Measurements from ENCODE around the gene C3.
"Not testable (repeated sequence)": the region's sequence is repeated elsewhere in the genome, so short reads cannot be mapped to it uniquely, and the experiment has no call there.

The C3 gene

DNA sequence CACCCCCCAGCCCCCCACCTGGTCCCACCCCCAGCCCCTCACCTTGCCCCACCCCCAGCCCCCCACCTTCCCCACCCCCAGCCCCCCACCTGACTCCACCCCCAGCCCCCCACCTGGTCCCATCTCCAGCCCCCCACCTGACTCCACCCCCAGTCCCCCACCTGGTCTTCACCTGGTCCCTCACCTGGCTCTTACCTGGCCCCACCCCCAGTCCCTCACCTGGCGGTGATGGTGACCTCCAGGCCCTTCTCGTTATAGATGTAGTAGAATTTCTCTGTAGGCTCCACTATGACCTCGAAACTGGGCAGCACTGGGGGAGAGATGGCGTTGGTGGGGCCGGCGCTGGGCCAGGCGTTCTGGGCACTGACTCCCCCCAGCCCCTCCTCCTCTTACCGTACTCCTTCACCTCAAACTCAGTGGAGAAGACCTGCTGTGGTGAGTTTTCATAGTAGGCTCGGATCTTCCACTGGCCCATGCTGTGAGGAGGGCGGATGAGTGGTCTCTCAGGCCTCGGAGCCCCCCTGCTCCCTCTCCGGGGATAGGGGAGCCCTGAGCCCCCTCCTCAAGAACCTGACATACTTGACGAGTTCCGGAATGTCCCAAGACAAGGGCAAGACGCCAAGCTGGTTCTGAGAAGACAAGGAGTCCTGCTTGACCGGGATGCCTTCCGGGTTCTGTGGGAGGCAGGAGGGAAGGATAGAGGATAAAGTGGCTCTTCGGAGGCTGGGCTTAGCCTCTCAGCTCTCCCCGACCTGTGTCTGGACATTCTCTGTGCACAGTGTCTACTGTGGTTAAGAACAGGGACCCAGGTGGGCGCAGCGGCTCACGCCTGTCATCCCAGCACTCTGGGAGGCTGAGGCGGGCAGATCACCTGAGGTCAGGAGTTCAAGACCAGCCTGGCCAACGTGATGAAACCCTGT, 6.4 kb downstream of the C3 start:
- no peak for DNase-seq (ENCODE audit: low read depth, low spot score)

DNA sequence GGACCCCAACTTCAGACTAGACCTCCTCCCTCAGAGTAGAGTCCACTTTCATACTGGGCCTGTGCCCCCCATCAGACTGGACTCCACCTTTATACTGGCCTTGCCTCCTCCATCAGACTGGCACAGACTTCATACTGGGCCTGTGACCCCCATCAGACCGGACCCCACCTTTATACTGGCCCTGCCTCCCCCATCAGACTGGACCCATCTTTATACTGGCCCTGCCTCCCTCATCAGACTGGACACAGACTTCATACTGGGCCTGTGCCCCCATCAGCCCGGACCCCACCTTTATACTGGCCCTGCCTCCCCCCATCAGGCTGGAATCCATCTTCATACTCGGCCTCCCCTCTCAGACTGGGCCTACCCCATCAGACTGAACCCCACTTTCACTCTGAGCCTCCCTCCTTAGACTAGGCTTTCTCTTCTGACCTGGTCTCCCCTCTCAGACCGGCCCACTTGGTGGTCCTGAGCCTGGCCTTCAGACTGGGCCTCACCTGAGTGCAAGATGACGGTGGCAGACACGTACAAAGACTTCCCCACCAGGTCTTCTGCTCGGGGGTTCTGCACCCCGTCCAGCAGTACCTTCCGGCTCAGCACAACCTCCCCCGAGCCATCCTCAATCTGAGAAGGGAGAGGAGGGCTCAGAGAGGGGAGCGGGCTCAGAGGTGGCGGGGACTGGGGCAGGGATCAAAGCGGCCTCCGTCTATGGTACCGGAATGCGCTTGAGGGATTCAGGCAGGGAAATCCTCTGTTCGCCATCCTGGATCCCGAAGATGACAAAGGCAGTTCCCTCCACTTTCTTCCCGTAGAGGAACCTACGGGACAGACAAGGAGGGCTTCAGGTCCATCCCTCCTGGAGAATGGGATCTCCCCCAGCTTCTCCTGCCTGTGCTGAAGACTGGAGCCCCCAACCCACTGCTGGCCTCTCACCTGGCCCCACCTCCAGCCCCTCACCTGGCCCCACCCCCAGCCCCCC, 7.5 kb downstream of the C3 start:
- no peak for DNase-seq (ENCODE audit: low read depth, low spot score)

DNA sequence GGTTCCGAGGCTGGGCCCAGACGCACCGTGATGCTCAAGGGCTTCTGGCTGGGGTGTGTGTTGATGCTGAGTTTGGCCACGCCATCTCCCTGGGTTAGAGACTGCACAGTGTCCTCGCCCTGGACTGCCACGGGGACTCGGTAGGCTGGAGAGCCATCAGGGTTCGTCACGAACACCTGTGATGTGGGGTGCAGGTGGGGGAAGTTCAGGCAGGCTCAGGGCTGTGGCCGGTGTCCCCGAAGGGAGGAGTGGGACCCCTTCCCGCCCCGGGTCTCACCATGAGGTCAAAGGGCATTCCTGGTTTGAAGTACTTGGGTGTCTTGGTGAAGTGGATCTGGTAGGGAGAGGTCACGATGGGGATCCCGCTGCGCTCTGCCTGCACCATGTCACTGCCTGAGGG, 8.2 kb downstream of the C3 start:
- no peak for DNase-seq (ENCODE audit: low read depth, low spot score)

DNA sequence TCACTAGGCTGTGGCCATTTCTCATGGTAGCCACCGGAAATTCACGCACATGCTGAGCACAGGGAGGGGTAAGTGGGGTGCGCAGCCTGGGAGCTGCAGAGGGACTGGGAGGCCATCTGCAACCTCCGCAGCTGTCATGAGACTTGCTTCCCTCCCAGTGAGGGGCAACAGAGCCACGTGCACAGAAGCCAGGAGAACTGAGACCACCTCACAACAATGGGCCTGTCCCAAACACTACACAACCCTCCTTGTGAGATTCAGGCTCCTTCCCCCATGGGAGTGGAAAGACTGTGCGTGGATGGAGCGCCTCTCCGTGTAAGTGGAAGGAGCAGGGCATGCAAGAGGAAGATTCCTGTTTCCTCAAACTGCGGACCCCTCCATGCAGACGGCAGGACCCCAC, 8.8 kb downstream of the C3 start:
- DNase-seq (ENCODE audit: low read depth, low spot score), result no peak

DNA sequence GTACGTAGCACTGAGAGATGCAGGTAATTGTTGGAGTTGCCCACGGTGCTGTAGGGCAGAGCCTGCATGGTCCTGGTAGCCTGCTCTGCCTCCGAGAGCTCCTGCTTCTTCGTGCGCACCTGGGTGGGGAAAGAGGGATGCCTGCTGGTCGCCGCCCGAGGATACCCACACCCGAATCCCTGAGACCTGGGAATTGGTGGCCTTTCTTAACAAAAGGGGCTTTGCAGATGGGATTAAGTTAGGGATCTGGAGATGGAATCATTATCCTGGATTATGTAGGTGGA, 9.4 kb downstream of the C3 start:
- DNase-seq (ENCODE audit: low read depth, low spot score), result no peak

DNA sequence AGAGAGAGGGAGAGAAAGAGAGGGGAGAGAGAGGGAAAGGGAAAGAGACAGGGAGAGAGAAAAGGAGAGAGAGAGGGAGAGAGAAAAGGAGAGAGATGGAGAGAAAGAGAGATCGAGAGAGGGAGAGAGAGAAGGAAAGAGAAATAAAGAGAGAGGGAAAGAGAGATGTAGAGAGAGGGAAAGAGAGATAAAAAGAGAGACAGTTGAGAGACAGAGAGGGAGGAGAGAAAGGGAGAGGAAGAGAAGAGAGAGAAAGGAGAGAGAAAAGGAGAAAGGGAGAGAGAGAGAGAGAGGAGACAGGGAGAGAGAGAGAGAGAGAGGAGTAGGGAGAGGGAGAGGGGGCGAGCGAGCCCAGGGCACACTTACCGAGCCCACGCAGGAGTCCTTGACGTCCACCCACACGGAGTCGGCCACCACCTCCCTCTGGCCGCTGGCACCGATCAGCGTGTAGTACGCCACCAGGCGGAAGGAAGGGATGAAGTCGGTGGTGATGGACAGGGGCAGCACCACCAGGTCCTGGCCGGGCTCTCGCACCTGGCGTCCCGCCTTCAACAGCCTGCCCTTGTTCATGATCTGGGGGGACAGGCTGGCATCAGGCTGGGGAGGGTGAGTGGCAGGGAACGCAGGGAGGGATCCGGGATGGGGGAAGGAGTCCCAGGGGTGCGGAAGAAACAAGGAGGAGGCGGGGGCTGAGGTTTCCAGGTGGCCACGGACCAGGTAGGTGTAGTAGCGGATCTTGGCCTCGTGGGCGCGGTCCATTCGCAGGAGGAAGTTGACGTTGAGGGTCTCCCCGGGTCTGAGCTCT, 10.0 kb downstream of the C3 start:
- no peak for DNase-seq (ENCODE audit: low read depth, low spot score)

DNA sequence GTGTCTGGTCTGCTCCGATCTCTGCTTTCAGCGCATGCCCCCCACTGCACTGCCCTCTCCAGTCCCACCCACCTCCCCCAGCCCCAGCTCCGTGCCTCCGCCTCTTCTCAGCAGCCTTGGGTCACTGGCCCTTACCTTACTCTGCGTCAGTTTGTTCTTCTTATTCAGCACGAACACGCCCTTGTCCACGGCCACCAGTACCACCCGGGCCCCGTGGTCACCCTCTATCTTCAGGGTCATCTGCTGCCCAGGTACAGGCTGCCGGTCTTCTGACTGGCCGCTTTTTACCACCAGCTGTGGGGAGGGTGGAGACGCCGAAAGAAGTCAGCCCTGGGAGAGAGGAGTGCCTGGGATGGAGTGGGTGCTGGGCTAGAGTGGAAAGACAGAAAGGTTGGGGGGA, 10.9 kb downstream of the C3 start:
- no peak for DNase-seq (ENCODE audit: low read depth, low spot score)

DNA sequence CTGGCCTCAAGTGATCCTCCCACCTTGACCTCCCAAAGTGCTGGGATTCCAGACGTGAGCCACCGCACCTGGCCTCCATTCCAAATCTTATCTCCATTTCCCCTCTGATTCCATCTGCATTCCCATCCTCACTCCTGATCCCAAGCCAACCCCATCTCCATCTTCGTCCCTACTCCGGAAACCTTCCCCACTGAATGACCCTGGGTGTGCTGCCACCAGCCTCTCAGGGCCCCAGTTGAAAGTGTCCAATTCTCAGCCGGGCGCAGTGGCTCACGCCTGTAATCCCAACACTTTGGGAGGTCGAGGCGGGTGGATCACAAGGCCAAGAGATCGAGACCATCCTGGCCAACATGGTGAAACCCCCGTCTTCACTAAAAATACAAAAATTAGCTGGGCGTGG, 11.5 kb downstream of the C3 start:
- DNase-seq (ENCODE audit: low read depth, low spot score), result not testable (repeated sequence)

DNA sequence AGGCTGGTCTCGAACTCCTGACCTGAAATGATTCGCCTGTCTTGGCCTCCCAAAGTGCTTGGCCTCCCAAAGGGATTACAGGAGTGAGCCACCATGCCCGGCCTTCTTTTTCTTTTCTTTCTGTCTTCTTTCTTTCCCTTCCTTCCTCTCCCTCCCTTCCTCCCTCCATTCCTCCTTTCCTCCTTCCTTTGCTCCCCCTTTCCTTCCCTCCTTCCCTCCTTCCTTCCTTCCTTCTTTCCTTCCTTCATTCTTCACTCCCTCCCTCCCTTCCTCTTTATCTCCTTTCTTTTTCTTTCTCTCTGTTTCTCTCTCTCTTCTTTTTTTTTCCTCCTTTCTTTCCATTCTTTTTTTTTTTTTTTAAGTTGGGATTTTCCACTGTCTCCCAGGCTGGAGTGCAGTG, 12.1 kb downstream of the C3 start:
- DNase-seq (ENCODE audit: low read depth, low spot score), result no peak

DNA sequence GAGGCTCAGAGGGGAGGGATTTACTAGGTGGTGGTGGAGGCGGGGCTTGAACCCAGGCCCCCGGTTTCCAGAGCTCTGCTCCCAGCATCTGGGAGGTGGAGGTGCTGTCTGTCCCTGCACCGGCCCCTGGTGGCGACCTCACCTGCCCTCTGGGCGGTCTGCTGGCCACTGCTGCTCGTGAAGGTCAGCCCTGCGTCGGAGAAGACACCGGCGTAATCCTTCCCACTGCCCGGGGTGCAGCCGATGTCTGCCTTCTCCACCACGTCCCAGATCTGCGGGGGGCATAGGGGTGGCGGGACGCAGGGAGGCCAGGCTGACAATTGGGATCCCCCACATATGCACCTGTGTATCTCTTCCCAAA, 12.8 kb downstream of the C3 start:
- no peak for DNase-seq (ENCODE audit: low read depth, low spot score)

DNA sequence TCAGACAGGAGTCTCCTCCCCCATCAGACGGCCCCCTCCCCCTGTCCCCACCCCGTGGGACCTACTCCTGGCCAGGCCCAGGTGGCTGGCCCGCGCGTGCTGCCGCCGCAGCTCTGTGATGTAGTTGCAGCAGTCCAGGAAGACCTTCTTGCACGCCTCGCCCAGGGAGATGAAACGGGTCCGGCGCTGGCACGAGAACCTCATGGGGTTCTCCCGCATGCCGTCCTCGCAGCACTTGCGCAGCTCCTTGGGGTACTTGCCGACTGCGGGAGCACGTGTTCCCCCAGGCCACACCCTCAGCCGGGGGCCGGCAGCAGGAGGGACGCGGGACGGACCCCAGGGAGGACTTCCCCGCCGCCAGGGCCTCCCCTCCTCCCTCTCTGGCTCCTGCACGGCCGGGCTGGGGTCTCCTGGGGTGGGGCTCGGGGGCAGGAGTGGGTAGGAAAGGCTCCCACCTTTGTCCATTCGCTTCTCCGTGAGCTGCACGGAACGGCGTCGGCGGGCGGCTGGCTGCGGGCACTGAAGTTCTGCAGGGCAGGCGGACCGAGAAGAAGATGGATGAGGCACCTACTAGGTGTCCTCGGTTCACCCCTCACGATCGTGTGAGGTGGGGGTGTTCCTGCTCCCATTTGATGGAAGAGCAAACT, 13.3 kb downstream of the C3 start:
- no peak for DNase-seq (ENCODE audit: low read depth, low spot score)

DNA sequence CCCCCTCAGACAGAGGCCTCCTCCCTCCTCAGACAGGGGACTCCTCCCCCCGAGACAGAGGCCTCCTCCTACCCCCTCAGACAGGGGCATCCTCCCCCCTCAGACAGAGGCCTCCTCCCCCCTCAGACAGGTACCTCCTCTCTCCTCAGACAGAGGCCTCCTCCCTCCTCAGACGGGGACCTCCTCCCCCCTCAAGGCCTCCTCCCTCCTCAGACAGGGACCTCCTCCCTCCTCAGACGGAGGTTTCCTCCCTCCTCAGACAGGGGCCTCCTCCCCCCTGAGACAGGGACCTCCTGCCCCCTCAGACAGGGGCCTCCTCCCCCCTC, 13.9 kb downstream of the C3 start:
- DNase-seq (ENCODE audit: low read depth, low spot score), result no peak

DNA sequence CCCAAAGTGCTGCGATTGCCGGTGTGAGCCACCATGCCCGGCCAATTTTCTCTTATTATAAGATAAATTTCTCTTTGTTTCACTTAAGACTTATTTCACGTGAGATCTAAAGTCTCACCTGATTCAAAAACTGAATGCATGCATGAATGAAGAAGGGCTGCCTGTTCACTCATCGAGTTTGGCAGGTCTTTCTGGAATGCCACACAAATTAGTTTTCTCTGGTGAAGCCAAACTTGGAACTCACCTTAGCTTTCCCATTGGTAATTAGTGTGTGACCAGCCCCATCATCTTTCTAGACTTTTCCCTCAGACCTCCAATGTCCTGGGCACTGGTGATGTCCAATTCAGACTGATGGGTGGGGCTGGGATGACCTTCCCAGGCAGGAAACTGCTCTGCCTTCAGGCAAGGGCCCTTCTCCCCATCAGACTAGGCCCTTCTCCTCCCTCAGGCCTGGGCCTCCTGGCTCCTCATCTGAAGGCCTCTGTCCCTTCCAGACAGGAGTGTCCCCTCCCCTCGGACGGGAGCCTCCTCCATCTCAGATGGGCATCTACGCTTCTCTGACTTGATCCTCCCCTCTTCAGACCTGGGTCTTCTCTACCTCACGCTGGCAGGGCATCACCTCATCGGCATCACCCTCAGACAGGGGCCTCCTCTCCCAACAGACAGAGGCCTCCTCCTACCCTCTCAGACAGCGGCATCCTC, 14.4 kb downstream of the C3 start:
- DNase-seq (ENCODE audit: low read depth, low spot score), result no peak

DNA sequence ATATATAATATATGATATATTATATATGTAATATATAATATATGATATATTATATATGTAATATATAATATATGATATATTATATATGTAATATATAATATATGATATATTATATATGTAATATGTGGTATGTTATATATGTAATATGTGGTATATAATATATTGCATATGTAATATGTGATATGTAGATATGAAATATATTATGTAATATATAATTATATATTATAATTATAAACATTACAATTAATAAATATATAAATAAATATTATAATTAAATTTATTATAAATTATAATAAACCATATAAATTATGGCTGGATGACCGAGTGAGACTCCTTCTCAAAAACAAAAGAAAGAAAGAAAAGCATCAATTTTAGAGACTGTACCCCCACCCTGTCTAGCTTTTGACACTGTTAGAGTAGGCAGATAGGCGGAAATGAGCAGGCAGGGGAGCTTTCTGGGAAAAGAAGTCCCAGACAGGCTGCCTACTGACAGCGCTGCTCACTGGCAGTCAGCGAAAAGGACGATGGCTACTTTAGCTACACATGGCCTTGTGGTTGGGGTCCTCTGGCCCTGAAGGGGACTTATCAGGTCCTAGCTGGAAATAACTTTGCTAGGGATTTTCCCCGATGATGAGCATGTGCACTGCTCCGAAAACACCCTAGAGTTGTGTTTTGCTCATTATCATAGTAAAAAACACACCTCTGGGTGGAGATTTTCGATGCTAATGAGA, 19.7 kb downstream of the C3 start:
- no peak for DNase-seq (ENCODE audit: low read depth, low spot score)

DNA sequence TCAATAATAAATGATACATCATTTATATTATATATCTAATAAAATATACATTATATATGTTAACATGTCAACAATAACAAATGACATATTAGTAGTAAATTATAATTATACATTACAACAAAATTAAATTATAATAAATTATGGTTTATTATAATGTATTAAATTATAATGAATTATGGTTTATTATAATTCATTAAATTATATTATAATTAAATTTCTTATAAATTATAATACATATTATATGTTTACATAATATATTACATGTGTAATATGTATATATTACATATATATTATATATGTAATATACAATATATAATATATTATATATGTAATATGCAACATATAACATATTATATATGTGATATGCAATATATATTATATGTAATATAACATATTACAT, 20.5 kb downstream of the C3 start:
- no peak for DNase-seq (ENCODE audit: low read depth, low spot score)

DNA sequence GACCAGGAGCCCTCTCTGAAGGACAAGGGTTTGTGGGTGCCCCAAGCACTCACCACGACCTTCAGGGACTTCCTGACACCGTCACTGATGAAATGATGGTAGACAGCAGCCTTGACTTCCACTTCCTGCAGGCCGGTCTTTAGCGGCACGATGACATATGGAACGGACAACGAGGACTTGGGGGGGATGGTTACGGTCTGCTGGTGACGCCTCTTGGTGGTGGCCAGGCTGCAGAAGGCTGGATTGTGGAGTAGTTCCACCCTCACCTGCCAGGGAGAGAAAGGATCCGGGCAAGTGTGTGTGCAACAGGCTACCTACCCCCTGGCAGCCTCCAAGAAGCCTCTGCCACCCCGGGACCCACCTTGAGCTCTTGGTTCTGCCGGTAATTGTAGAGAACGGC, 23.2 kb downstream of the C3 start:
- no peak for DNase-seq (ENCODE audit: low read depth, low spot score)

DNA sequence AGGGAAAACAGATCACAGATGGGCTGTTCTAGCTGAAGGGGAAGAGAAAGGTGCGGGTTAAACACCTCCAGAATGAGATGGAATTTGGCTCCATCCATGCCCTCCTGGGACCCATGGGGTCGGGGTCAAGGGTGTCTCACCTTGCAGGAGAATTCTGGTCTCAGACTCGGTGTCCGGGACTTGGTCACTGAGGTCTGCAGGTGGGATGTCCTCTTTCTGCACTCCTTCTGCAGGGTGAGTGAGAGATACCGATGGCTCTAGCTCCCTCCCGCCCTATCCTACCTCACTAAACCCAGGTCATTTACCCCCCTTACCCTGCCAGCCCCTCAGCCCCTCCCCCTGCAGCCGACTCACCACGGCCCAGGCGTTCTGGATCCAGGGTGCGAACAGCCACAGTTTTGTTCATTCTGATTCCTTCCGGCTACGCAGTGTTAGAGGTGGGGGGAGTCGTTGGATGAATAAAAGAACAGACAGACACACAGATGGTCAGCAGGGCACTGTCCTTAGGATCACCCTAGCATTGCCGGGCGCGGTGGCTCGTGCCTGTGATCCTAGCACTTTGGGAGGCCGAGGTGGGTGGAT, 24.1 kb downstream of the C3 start:
- DNase-seq (ENCODE audit: low read depth, low spot score), result no peak

DNA sequence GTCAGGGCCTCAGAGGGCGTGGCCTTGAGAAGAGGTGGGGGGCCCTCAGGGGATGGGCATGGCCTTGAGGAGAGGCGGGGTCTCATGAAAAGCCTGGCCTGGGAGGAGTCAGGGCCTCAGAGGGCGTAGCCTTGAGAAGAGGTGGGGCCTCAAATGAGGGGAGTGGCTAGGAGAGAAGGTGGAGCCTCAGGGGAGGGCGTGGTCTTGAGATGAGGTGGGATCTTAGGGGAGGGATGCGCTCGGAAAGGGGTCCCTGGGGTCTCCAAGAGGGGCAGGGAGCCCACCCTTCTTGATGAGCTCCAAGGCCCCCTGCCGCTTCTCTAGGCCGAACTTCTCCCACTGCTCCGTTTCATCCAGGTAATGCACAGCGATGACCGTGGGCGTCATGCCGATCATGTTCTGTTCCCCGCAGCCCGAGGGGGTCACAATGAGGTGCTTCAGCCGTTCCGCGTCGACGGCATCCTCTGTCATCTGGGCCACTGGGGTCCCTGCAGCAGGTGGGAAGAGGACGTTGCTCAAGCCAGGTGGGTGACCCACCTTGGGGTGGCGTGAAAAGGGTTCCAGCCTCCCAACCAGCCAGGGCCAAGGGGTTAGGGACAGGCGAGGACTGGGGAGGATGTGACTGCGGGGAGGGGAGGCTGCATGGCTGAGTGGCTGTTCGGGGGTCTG, 26.2 kb downstream of the C3 start:
- no peak for DNase-seq (ENCODE audit: low read depth, low spot score)

DNA sequence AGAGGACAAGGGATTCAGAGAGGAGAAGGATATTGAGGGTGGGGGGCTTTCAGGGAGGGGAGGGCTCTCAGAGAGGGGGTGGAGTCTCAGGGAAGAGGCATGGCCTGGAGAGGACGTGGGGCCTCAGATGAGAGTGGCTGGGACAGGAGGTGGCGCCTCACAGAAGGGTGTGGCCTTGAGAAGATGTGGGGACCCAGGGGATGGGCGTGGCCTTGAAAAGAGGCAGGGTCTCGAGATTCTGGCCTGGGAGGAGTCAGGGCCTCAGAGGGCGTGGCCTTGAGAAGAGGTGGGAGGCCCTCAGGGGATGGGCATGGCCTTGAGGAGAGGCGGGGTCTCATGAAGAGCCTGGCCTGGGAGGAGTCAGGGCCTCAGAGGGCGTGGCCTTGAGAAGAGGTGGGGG, 26.8 kb downstream of the C3 start:
- DNase-seq (ENCODE audit: low read depth, low spot score), result no peak

DNA sequence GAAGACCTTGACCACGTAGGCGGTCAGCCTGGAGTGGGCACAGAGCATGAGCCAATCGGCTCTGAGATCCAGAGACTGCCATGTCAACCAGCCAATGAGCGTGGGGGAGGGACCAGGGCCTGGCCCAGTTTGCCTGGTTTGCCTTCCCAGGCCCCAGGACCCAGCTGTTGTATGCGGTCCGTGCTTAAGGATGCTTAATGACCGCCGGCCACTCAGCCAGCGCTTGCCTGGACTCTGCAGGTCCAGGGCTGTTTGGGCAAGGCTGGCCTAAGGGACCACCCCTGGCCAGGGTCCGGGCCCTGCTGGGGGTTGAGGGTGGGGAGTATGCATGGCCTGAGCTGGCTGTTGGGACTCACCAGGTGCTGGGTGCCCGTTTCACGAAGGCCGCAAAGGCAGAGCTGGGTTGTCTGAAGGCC, 27.4 kb downstream of the C3 start:
- DNase-seq (ENCODE audit: low read depth, low spot score), result no peak

All from brain pericyte (primary cell).